HG03571 (cell line): ENCODE measurements around the gene TOMM5.
A peak's percentile ranks its signal among the peaks of the same experiment; 100 is the strongest.

ENCODE experiments used
- ATAC-seq: cut with Tn5 transposase; IDR thresholded peaks from one replicate; pipeline ENCODE4 v1.9.1; 2021; ENCODE audit not compliant: unreplicated experiment

TOMM5 gene

GRCh38 chr9:37592108-37592951 lies at the start of gene TOMM5:
TSS of gene TOMM5 (minus strand) at chr9:37592597. CDS start at chr9:37592532, 65 bp downstream.
- peak; percentile 79 for ATAC-seq

DNA sequence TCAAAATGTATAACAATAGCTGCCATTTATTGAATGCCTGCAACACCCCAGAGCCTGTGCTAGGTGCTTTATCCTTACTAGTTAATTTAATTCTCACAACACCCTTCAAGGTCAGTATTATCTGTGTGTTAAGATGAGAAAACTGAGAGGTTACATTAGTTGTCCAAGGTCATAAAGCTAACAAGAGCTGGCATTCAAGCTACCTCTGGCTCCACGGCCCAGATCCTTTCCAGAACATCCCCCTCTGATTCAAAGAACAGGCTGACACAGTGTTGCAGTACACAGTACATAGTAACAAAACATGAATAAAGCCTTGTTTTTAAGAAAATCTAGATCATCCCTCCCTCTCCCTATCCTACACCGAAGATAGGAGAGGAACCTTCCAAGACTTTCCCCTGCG lies 48.9 kb upstream of the TOMM5 start:
- ATAC-seq, result no peak

DNA sequence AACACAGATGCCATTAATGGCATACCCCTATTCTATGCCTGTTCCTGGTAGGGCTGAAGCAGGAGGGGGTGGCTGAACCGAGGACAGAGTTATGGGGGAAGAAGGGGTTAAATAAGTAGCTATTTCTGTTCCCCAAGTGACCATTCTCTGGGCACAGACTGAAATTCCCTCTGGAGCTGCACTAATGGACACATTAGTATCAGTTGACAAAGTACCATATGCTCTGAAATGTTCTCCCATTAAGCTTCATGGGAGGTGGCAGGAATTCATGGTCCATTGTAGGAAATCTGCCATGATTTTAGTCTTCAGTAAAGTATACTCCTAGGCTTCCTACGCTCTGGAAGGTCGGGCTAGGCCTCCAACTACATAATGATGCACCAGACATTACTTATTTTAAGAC lies 47.8 kb upstream of the TOMM5 start:
- ATAC-seq, result no peak

- ATAC-seq, result no peak
Observed at GRCh38 chr9:37639841-37640240, 47.4 kb upstream of the TOMM5 start.

GRCh38 chr9:37639109-37639762 lies 46.8 kb upstream of the TOMM5 start:
- ATAC-seq, result no peak

DNA sequence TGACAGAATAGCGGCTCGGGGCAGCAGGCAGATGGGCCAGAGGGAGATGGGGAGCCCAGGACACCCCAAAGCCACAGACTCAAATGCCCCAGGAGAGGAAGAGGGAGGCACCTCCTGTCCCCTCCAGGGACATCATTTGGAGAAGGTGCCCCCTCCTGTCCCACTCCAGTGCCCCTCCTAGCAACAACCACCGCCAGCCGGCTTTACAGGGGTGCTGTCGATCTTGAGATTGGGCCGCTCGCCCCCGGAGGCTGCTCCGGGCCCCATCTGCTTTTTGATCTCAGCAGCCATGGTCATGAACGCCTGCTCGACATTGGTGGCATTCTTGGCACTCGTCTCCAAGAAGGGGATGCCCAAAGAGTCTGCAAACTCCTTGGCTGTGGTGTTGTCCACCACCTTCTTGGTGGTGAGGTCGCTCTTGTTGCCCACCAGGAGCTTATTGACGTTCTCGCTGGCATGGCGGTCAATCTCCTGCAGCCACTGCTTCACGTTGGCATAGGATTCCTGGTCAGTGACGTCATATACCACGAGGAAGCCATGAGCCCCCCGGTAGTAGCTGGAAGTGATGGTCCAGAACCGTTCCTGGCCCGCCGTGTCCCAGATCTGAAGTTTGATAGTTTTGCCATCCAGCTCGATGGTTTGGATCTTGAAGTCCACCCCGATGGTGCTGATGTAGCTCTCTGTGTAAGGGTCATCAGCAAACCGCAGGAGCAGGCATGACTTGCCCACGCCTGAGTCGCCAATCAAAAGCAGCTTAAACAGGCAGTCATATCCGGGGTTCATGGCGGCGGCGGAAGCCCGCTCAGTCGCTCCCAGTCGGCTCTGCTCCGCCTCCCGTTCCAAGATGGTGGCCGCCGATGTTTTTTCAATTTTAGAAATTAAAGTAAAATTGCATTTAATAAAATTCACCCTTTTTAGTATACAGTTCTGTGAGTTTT lies 44.4 kb upstream of the TOMM5 start:
- no peak for ATAC-seq

- no peak for ATAC-seq
Observed at GRCh38 chr9:37635808-37636207, 43.4 kb upstream of the TOMM5 start.

GRCh38 chr9:37632479-37632878 lies 40.1 kb upstream of the TOMM5 start:
- ATAC-seq, result no peak

DNA sequence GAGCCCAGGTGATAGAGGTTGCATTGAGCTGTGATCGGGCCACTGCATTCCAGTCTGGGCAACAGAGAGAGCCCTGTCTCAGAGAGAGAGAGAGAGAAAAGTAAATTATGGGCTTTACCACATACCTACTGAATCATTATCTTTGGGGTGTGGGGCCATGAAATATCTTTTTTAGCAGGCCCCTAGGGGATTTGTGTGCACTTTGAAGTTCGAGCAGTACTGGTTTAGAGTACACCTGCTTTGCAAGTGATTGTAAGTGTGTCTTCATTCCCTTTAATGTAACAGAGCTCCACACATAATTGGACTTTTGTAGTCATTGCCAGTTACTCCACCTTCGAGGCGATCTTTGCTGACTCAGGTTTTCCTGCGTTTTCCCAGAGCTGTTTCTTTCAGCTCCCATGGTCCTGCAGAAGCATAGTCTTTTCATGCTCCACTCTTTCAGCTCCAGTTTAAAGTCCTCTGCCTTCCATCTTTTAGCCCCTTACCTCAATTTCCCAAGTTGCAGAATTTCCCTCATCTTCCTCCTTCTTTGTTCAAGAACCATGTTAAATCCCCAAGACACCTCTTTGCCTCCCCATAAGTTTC lies 34.4 kb upstream of the TOMM5 start:
- ATAC-seq, result no peak

DNA sequence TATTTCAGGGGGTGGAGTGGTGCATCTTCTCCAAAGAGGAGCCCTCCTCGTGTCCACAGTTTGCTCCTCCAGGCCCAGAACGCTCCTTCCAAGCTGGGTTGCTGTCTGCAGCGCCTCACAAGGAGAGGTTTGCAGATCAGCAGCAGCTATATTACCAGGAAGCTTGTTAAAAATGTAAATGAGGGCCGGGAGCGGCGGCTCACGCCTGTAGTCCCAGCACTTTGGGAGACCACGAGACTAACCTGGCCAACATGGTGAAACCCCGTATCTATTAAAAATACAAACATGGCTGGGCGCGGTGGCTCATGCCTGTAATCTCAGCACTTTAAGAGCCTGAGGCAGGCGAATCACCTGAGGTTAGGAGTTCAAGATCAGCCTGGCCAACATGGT lies 33.4 kb upstream of the TOMM5 start:
- no peak for ATAC-seq

- no peak for ATAC-seq
Observed at GRCh38 chr9:37625036-37625757, 32.8 kb upstream of the TOMM5 start.

GRCh38 chr9:37624073-37624472 lies 31.7 kb upstream of the TOMM5 start:
- no peak for ATAC-seq

DNA sequence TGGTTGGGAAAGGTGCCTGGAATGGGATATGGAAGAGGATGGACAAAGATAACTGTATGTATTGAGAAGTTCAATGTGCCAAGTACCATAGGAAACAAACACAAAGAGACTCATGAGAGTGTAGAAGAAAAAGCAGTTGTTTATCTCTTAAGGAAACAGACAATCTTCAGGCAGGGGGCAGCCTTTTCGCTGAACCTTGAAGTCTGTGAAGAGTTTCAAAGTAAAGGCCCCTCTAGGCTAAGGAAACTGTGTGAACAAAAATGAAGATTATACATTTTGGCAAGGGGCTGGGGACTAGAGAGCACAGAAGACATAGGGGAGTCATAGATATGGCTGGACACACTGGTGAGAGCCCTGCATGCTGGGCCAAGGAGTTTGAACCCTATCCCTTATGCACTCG lies 30.9 kb upstream of the TOMM5 start:
- ATAC-seq, result no peak

- ATAC-seq, result no peak
Observed at GRCh38 chr9:37622462-37622861, 30.1 kb upstream of the TOMM5 start.

GRCh38 chr9:37621273-37622121 lies 29.1 kb upstream of the TOMM5 start:
- ATAC-seq, result no peak

- no peak for ATAC-seq
Observed at GRCh38 chr9:37620396-37620795, 28.0 kb upstream of the TOMM5 start.

GRCh38 chr9:37619806-37620205 lies 27.4 kb upstream of the TOMM5 start:
- ATAC-seq, result no peak

GRCh38 chr9:37618817-37619216 lies 26.4 kb upstream of the TOMM5 start:
- ATAC-seq, result no peak

- no peak for ATAC-seq
Observed at GRCh38 chr9:37617832-37618231, 25.4 kb upstream of the TOMM5 start.
